Activated CD8-positive, alpha-beta memory T cell treated with anti-CD3 and anti-CD28 coated beads for 36 hours (primary cell): Measurements from ENCODE around the gene LRP1-AS. TPM values are rescaled to one million over a fixed set of nuclear protein-coding genes. Genes with fewer than 3 reads are reported as not detected.

Experiments
- CTCF ChIA-PET: fragments of 350-600 bp; sonication (Branson Sonifier 250); formaldehyde crosslinking; loops from one replicate; lab custom pipeline; 2021; ENCODE audit warnings: antibody characterized with exemption; lab: Charles Lee
- POLR2A ChIA-PET: fragments of 350-600 bp; sonication (Branson Sonifier 250); formaldehyde crosslinking; loops from one replicate; lab custom pipeline; 2021; ENCODE audit warnings: antibody characterized with exemption; lab: Charles Lee
- total RNA-seq, 2 experiments: library from RNA; stranded (reverse); gene quantifications; one replicate each; pipeline ENCODE4 v1.2.3, GENCODE V29; 2021

Gene LRP1-AS
- total RNA-seq, 2 experiments from 2014 or later, result not detected

GRCh38 chr12:57133013-57133569 lies 14.3 kb downstream of the LRP1-AS start:
- ChIA-PET POLR2A (no interaction called here), CTCF (interaction anchor here (0.7 to 2.4 kb wide), 3 partner anchors 10 to 87 kb away, joined by 3 to 11 read pairs (median 3); no protein-coding TSS in a partner anchor)

DNA sequence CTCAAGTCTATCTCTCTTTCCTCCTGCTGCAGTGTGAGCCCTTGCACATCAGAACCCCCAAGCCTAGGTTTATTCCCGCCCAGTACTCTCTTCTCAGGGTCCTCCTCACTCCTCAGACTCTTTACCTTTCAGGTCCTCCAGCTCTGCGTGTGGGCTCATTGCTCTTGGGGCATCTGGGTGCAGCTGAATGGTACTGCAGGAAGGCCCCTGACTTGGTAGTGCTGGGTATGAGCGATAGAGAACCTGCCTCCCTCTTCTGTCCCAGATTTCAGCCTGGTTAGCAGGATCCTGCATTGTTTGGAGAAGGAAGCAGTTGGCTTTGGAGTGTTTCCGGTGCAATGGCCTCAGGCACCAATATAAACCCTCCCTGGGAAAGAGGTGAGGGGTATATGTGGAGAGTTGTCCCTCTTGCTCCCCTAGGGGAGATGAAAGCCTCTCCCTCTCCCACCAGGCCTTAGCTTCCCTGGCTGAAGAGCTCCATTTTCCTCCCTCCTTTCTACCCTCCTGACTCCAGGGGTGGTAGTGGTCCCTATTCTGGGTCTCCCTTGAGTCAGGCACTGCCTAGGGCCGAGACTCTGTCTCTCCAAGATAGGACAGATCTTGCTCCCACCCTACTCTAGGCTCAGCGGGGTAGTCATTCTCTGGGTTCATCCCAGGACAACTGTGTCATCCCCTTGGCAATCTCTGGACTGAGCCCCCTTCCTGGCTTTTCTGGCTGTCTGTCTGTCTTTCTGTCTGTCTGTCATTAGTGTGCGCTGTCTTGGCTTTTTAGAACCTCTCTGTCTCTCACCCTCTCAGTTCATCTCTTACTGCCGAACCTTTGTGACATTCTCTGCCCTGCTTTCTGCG lies 15.3 kb downstream of the LRP1-AS start:
- CTCF ChIA-PET, result interaction anchor here (0.7 to 9.8 kb wide), 4 partner anchors 9 to 86 kb away, joined by 3 to 79 read pairs (median 12); no protein-coding TSS in a partner anchor

GRCh38 chr12:57130941-57131340 lies 16.5 kb downstream of the LRP1-AS start:
- POLR2A ChIA-PET, result no interaction called here
- CTCF ChIA-PET, result interaction anchor here (3.0 to 9.8 kb wide), 2 partner anchors 44 to 52 kb away, joined by 13 to 79 read pairs; no protein-coding TSS in a partner anchor

More for the DNA sequence above, 15.3 kb downstream of the LRP1-AS start:
- POLR2A ChIA-PET, result no interaction called here

DNA sequence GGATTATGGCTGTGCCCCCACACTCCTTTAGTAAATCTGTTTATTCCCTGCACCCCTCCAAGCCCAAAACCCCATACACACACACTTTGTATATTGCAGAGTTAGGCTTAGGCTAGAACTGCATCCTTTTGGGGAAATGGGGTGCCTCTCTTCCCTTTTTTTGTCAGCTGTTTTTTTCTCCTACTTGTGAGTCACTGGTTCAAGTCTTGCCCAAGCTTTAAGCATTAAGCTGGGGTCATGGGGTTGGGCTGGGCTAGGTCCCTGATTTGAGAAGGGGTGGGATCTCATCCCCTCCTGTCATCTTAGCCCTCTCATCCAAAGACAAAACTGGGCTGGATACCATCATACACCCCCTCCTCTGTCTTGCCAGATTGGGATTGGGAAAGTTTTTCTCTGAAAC lies 17.5 kb downstream of the LRP1-AS start:
- CTCF ChIA-PET, result interaction anchor here (1.6 to 9.8 kb wide), 4 partner anchors 19 to 85 kb away, joined by 3 to 83 read pairs (median 46); partner anchors contain the start of gene STAT6
- POLR2A ChIA-PET, result no interaction called here

GRCh38 chr12:57129321-57129842 lies 18.0 kb downstream of the LRP1-AS start:
- ChIA-PET CTCF (interaction anchor here (1.6 to 9.8 kb wide), 4 partner anchors 19 to 85 kb away, joined by 3 to 83 read pairs (median 46); partner anchors contain the start of gene STAT6), POLR2A (no interaction called here)

DNA sequence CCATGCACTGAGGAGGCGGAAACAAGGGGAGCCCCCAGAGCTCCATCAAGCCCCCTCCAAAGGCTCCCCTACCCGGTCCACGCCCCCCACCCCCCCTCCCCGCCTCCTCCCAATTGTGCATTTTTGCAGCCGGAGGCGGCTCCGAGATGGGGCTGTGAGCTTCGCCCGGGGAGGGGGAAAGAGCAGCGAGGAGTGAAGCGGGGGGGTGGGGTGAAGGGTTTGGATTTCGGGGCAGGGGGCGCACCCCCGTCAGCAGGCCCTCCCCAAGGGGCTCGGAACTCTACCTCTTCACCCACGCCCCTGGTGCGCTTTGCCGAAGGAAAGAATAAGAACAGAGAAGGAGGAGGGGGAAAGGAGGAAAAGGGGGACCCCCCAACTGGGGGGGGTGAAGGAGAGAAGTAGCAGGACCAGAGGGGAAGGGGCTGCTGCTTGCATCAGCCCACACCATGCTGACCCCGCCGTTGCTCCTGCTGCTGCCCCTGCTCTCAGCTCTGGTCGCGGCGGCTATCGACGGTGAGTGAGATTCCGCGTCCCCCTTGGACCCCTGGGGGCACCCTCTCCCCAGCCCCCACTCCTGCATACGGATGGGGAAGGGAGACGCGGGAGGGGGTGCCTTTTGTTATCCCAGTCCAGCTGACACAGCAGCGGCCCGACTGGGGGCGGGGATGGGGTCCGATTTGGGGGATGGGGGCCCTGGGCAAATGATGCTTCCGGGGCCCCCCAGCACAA lies 18.7 kb downstream of the LRP1-AS start:
- ChIA-PET CTCF (interaction anchor here (0.6 to 9.8 kb wide), 10 partner anchors 9 to 112 kb away, joined by 3 to 105 read pairs (median 4); partner anchors contain the start of genes SHMT2 and STAT6), POLR2A (interaction anchor here (2.5 kb wide), 1 partner anchor 17 kb away, joined by 20 read pairs; the partner anchor contains the start of gene STAT6)

DNA sequence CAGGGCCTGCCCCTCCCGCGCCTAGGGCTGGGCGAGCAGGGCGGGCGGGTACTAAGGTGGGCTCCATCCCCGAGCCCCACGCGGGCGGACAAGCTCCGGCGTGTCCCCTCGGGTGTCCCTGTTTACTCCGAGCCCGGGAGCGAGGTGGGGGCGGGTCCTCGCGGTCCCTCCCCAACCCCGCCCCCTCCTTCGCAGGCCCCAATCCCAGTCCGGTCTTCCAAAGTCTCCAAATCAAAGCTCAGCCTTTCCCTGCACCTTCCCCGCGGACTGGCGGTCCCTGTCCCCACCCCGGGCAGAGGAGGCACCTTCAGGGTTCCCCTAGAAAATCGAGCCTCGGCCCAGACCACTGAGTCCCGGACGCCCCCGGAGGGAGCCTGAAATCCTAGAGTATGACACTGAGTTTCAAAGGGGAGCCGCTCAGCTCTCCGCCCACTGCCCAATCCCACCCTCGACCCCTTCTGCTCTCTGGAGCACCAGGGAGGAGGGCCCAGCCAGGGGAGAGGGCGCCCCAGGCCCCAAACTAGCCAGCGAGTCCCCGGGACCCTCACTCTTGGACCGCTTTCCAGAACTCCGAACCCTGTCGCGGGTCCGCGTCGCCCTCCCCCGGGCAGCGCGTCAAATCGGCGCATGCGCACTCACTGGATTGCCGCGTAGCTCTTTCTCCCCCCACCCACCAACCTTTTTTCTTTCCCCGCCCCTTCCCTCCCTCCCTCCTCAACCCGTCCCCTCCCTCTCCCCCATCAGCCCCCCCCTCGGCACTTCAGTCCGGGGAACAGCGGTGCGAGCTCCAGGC lies 19.5 kb downstream of the LRP1-AS start, which contains the start of gene LRP1:
LRP1 (plus strand) TSS at position 758 of the 793 bp plus-strand sequence. CDS start 482 bp downstream, outside the sequence.
- CTCF ChIA-PET, result interaction anchor here (0.6 to 9.8 kb wide), 11 partner anchors 10 to 112 kb away, joined by 3 to 105 read pairs (median 3); partner anchors contain the start of genes SHMT2 and STAT6
- POLR2A ChIA-PET, result interaction anchor here (1.1 to 2.5 kb wide), 2 partner anchors 16 to 42 kb away, joined by 3 to 20 read pairs; partner anchors contain the start of gene STAT6

DNA sequence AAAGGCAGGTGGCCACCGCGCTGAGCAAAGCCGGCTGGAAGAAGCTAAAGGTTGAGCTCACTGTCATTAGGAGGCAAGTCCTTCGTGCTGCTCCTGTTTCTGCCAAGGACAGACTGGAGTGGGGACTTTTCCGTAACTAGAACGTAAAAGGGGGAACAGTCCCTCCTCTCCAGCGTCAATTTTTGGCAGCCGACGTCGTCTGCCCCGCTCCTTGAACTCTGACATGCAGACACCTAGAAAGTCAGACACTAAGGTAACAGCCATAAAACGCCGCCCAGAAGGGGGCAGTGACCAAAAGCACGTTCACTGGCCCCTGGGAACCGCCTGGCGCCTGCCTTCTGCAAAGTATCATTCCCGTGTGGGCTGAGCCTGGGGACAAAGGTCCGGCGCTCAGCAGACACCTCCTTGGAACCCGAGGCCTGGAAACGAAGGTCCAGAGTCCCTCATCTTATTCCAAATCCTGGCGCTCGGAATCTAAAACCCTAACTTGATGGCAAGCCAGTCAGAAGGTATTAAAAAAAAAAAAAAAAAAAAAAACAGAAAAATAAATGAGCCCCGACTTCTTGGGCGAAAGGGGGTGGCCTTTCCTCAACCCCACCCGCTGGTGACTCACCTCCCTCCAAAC lies 20.2 kb downstream of the LRP1-AS start:
- CTCF ChIA-PET, result interaction anchor here (1.0 to 9.8 kb wide), 9 partner anchors 11 to 98 kb away, joined by 3 to 105 read pairs (median 4); partner anchors contain the start of gene STAT6

GRCh38 chr12:57126561-57126960 lies 20.9 kb downstream of the LRP1-AS start:
- CTCF ChIA-PET, result interaction anchor here (1.4 to 9.8 kb wide), 5 partner anchors 16 to 98 kb away, joined by 3 to 105 read pairs (median 79); partner anchors contain the start of gene STAT6
- POLR2A ChIA-PET, result interaction anchor here (2.5 kb wide), 1 partner anchor 15 kb away, joined by 20 read pairs; the partner anchor contains the start of gene STAT6

More for the DNA sequence above, 20.2 kb downstream of the LRP1-AS start:
- POLR2A ChIA-PET, result interaction anchor here (1.1 to 2.5 kb wide), 2 partner anchors 16 to 43 kb away, joined by 3 to 20 read pairs; partner anchors contain the start of gene STAT6

DNA sequence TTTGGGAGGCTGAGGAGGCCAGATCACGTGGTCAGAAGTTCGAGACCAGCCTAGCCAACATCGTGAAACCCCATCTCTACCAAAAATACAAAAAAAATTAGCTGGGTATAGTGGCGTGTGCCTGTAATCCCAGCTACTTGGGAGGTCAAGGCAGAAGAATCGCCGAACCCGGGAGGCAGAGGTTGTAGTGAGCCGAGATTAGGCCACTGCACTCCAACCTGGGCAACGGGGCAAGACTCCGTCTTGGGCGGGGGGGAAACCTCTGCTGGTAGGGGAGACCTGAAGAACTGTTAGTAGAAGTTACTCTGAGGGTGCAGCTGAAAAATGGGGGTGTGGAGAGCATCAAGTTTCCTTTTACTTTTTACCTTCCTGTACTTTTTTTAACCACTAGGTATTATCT lies 21.4 kb downstream of the LRP1-AS start:
- CTCF ChIA-PET, result interaction anchor here (8.0 to 9.8 kb wide), 3 partner anchors 15 to 58 kb away, joined by 79 to 105 read pairs (median 83); partner anchors contain the start of gene STAT6
- POLR2A ChIA-PET, result no interaction called here

DNA sequence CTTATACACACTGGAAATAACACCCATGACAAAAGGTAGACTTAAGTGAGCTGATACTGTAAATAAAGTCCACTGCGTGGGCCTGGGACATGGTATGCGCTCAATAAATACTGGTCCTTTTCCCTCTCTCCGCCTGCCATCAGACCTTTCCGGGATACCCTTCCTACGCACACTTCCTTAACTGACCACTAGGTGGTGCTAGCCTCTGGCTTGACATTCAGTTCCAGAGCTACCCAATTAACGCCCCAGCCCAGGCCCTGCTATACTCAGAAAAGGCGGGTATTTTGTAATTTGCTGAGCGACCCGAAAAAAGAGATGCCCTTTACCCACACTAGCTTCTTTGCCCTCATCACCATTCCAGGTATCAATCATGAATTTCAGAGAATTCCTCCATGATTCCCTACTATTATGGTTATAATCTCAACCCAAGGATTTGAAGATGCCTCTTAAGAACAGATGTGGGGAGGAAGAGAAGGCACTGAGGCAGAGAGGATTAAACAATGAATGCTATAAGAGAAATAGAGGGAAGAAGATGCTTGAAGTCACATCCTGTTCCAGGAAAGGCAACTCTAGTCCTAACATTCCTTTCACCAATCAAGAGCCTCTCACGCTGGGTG lies 23.1 kb downstream of the LRP1-AS start:
- ChIA-PET CTCF (interaction anchor here (0.6 to 9.8 kb wide), 29 partner anchors 8 to 142 kb away, joined by 3 to 105 read pairs (median 4); partner anchors contain the start of gene STAT6), POLR2A (interaction anchor here (1.5 kb wide), 1 partner anchor 12 kb away, joined by 3 read pairs; no protein-coding TSS in a partner anchor)

GRCh38 chr12:57123813-57124212 lies 23.6 kb downstream of the LRP1-AS start:
- ChIA-PET POLR2A (interaction anchor here (1.5 kb wide), 1 partner anchor 12 kb away, joined by 3 read pairs; no protein-coding TSS in a partner anchor), CTCF (interaction anchor here (0.7 to 9.8 kb wide), 26 partner anchors 9 to 143 kb away, joined by 3 to 105 read pairs (median 4); partner anchors contain the start of gene STAT6)

GRCh38 chr12:57120718-57121117 lies 26.7 kb downstream of the LRP1-AS start:
- POLR2A ChIA-PET, result interaction anchor here (0.6 kb wide), 1 partner anchor 368 kb away, joined by 6 read pairs; no protein-coding TSS in a partner anchor

DNA sequence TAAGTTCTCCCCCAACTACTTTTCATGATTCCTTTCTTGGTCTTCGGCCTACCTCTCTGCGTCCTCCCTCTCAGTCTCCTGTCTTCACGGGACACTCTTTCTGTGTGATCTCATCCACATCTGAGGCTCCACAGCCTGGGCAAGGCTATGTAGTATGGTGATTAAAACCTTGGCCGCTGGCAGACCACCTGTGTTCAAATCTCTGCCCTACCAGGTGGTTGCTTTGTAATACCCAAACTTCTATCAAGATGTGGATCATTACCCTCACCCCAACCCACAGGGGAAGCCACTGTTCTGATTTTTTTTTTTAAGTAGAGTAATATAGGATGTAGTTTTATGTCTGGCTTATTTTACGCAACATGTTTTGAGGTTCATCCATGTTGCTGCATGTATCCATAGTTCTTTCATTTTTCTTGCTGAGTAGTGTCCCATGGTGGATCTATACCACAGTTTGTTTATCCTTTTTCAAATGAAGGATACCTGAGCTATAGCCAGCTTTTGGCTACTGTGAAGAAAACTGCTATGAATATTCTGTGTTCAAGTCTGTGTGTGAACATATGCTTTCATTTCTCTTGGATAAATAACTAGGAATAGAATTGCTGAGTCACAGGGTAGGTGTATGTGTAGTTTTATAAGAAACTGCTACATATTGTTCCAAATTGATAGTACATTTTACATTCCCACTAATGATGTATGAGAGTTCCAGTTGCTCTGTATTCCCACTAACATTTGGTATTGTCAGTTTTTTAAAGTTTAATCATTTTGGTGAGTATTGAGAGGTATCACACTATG lies 27.9 kb downstream of the LRP1-AS start:
- ChIA-PET CTCF (interaction anchor here (0.7 to 2.5 kb wide), 3 partner anchors 13 to 648 kb away, joined by 3 to 6 read pairs (median 4); no protein-coding TSS in a partner anchor), POLR2A (no interaction called here)

More at GRCh38 chr12:57120718-57121117, 26.7 kb downstream of the LRP1-AS start:
- CTCF ChIA-PET, result interaction anchor here (1.0 to 9.4 kb wide), 4 partner anchors 10 to 122 kb away, joined by 3 to 105 read pairs (median 44); partner anchors contain the start of gene STAT6
